Mesenchymal stem cell (in vitro differentiated cells and primary cell): Measurements from ENCODE around the gene BMPER.

Experiments used
- DNase-seq: peaks from one replicate; pipeline ENCODE4 v3.0.0-alpha.2; 2013
- H2AFZ ChIP-seq: one replicate; pipeline ENCODE4 v1.6.1; 2013; ENCODE audit warnings: low read depth, mild to moderate bottlenecking, control low read depth, inconsistent platforms, low read length, moderate library complexity
- H2AK5ac ChIP-seq: 2 replicates; pipeline ENCODE4 v1.6.1; 2013; ENCODE audit warnings: low read length, moderate library complexity, mild to moderate bottlenecking, inconsistent platforms; ENCODE audit not compliant: severe bottlenecking
- H2BK120ac ChIP-seq: one replicate; pipeline ENCODE4 v1.6.1; 2013; ENCODE audit warnings: low read depth, mild to moderate bottlenecking, inconsistent platforms, low read length, moderate library complexity
- H2BK12ac ChIP-seq, 2 experiments: one replicate each; pipeline ENCODE4 v1.6.1; 2013; ENCODE audit warnings: inconsistent platforms in 2 of 2, low read length in 2 of 2, mild to moderate bottlenecking in 2 of 2, moderate library complexity in 2 of 2, control low read depth in 1 of 2
- H2BK15ac ChIP-seq: one replicate; pipeline ENCODE4 v1.6.1; 2013; ENCODE audit warnings: mild to moderate bottlenecking, low read depth, inconsistent platforms; ENCODE audit not compliant: poor library complexity, severe bottlenecking
- H2BK5ac ChIP-seq: 2 replicates; pipeline ENCODE4 v1.6.1; 2013; ENCODE audit warnings: low read depth, mild to moderate bottlenecking, low read length, control low read depth, inconsistent platforms; ENCODE audit not compliant: poor library complexity, severe bottlenecking
- H3K14ac ChIP-seq, 2 experiments: one replicate each; pipeline ENCODE4 v1.6.1; 2013; ENCODE audit warnings: inconsistent platforms in 2 of 2, low read length in 2 of 2, control low read depth in 1 of 2, mild to moderate bottlenecking in 1 of 2, moderate library complexity in 1 of 2
- H3K18ac ChIP-seq, 2 experiments: one replicate each; pipeline ENCODE4 v1.6.1; 2013; ENCODE audit warnings: inconsistent platforms in 2 of 2, low read length in 2 of 2, control low read depth in 1 of 2, low read depth in 1 of 2, mild to moderate bottlenecking in 1 of 2
- H3K23ac ChIP-seq, 2 experiments: one replicate each; pipeline ENCODE4 v1.6.1; 2013; ENCODE audit warnings: inconsistent platforms in 2 of 2, low read length in 2 of 2, mild to moderate bottlenecking in 2 of 2, moderate library complexity in 2 of 2, control low read depth in 1 of 2
- H3K27ac ChIP-seq: 2 replicates; pipeline ENCODE4 v1.5.1; 2013; ENCODE audit warnings: mild to moderate bottlenecking, moderate library complexity, low read length, control low read depth, inconsistent platforms; ENCODE audit not compliant: poor library complexity, severe bottlenecking
- H3K27me3 ChIP-seq, 2 experiments: 2 replicates each; pipeline versions ENCODE4 v1.6.1 to v1.7.0; 2013; ENCODE audit warnings: low read length in 2 of 2, mild to moderate bottlenecking in 2 of 2, moderate library complexity in 2 of 2, control low read depth in 1 of 2, inconsistent platforms in 1 of 2; ENCODE audit not compliant: control insufficient read depth in 1 of 2, insufficient read depth in 1 of 2
- H3K36me3 ChIP-seq, 2 experiments: 2 replicates each; pipeline versions ENCODE4 v1.6.1 to v1.7.0; 2013; ENCODE audit warnings: low read length in 2 of 2, control low read depth in 1 of 2, inconsistent platforms in 1 of 2, low read depth in 1 of 2, mild to moderate bottlenecking in 1 of 2; ENCODE audit not compliant: insufficient read depth in 2 of 2, control insufficient read depth in 1 of 2
- H3K4ac ChIP-seq, 2 experiments: one replicate each; pipeline ENCODE4 v1.6.1; 2013; ENCODE audit warnings: inconsistent platforms in 2 of 2, low read length in 2 of 2, mild to moderate bottlenecking in 2 of 2, moderate library complexity in 2 of 2, control low read depth in 1 of 2, low read depth in 1 of 2
- H3K4me1 ChIP-seq: 2 replicates; pipeline ENCODE4 v1.6.1; 2013; ENCODE audit warnings: low read depth, low read length, control low read depth; ENCODE audit not compliant: control insufficient read depth, insufficient read depth
- H3K4me2 ChIP-seq: 2 replicates; pipeline ENCODE4 v1.6.1; 2013; ENCODE audit warnings: low read length, mild to moderate bottlenecking, inconsistent platforms; ENCODE audit not compliant: poor library complexity, severe bottlenecking
- H3K4me3 ChIP-seq, 2 experiments: 2 replicates each; pipeline versions ENCODE4 v1.5.1 to v1.7.0; 2013; ENCODE audit warnings: low read length in 2 of 2, mild to moderate bottlenecking in 2 of 2, control low read depth in 1 of 2, low read depth in 1 of 2; ENCODE audit not compliant: insufficient read depth in 1 of 2
- H3K79me1 ChIP-seq: replicated peaks from 2 replicates; pipeline ENCODE4 v1.6.1; 2013; ENCODE audit warnings: mild to moderate bottlenecking, control low read depth, low read length, inconsistent platforms; ENCODE audit not compliant: poor library complexity, severe bottlenecking
- H3K9ac ChIP-seq: 2 replicates; pipeline ENCODE4 v1.7.0; 2013; ENCODE audit warnings: mild to moderate bottlenecking, low read length, moderate library complexity
- H3K9me3 ChIP-seq: 2 replicates; pipeline ENCODE4 v1.7.0; 2013; ENCODE audit warnings: mild to moderate bottlenecking, low read length; ENCODE audit not compliant: control insufficient read depth
- H4K8ac ChIP-seq: one replicate; pipeline ENCODE4 v1.6.1; 2013; ENCODE audit warnings: inconsistent platforms, mild to moderate bottlenecking, low read length, moderate library complexity
- H4K91ac ChIP-seq: one replicate; pipeline ENCODE4 v1.6.1; 2013; ENCODE audit warnings: mild to moderate bottlenecking, low read length, inconsistent platforms
- WGBS: methylation state at CpG from one replicate; pipeline ENCODE4 v1.1.7; 2013; ENCODE audit warnings: mixed read lengths; 5-methylcytosine and 5-hydroxymethylcytosine counted together

The BMPER gene

DNA sequence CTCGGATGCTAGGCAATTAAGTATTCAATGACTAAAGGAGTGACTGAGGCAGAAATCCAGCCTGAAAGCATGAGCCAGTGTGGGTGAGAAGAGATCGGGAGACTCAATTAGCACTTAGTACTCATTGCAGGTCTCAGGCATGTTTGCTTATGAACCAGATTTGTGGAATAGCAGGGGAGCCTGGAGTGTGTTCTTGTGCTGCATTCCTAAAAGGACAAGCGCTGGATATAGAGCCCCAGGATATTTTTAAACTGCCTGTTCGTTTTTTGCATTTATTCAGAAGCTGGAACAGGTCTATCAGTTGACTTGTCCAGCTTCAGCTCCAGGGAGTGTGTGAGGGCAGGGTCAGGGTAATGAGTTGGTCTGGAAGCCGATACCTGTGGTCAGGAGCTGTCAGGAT is 120.3 kb downstream of the BMPER start:
- Histone ChIP-seq H2BK12ac (no peak overlapping the region), H3K4me2 (no peak overlapping the region), H2AFZ (no peak overlapping the region), H3K79me1 (no peaks in the 10 kb centered on the region), H3K9me3 (no peaks in the 10 kb centered on the region), H3K36me3 (peaks cover 0 to 13% of the 10 kb centered on the region in 2 experiments), H2BK120ac (no peak overlapping the region), H3K27ac (no peak overlapping the region), H4K91ac (no peak overlapping the region), H4K8ac (no peak overlapping the region), H2BK15ac (no peak overlapping the region), H2AK5ac (no peak overlapping the region), H3K4me1 (no peaks in the 10 kb centered on the region), H3K4ac (no peak overlapping the region), H3K9ac (no peak overlapping the region), H3K4me3 (no peak overlapping the region), H3K23ac (no peak overlapping the region), H3K18ac (no peak overlapping the region), H3K27me3 (no peaks in the 10 kb centered on the region), H2BK5ac (no peak overlapping the region), H3K14ac (no peak overlapping the region)
- DNase-seq, result no peak
- WGBS, result 87% methylated on average over 5 of the region's 5 CpGs

DNA sequence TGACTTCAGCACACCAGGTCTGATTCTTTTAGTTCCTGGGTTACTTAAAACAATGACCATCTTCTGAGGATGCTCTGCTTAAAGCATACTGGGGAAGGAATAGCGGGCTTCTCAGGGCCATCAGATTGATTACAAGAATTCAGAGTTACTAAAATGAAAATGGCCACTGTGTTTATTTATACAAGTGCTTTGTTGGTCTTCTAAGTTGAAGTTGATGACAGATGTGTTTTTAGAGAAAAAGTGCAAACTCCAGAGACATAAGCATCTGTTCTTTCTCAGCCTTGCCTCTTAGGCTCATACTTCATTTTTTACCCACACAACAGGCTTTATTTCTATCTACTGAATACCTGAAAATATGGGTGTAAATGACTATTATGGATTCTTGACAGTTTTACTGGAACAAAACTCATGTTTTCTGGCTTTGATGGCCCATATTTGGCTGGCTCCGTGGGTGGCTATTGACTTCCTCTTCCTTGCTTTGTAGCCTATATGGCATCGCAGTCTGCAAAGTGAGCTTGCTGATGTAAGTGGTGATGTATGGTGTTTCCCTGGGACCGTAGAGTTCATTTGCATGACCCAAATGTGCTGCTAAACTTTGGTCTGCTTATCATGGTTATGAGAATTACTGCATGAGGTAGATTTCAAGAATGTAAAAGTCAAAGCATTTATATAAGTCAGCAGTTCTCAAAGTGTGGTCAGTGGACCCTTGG is 121.3 kb downstream of the BMPER start:
- WGBS, result 72% methylated on average over 4 of the region's 4 CpGs
- Histone ChIP-seq H2BK5ac (no peak overlapping the region), H3K36me3 (peaks cover 0 to 16% of the 10 kb centered on the region in 2 experiments), H2AFZ (no peak overlapping the region), H3K79me1 (no peaks in the 10 kb centered on the region), H2BK120ac (no peak overlapping the region), H2BK12ac (no peak overlapping the region), H3K27me3 (no peaks in the 10 kb centered on the region), H3K4me1 (no peaks in the 10 kb centered on the region), H3K4me2 (no peak overlapping the region), H2AK5ac (no peak overlapping the region), H3K9me3 (no peaks in the 10 kb centered on the region), H3K18ac (no peak overlapping the region), H3K9ac (no peak overlapping the region), H3K4me3 (no peak overlapping the region), H2BK15ac (no peak overlapping the region), H3K4ac (no peak overlapping the region), H4K91ac (no peak overlapping the region), H3K23ac (no peak overlapping the region), H3K14ac (no peak overlapping the region), H3K27ac (no peak overlapping the region), H4K8ac (no peak overlapping the region)
- DNase-seq, result no peak

DNA sequence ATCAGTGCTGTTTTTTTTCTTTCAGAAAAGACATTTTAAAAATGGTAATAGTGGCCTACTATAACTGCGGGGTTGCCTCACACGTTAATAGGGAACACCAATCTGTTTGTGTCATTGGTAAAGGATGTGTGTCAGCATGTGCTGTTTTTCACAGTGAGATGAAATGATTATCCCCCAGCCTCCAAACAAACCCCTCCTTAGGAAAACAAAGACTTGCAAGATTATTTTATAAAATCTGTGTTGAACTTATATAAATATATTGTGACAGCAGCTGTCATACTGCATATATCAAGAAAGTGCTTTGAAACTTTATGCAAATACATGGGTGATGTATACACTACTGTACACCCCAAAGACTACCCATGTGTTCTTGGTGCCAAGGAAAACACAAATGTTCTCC is 125.8 kb downstream of the BMPER start:
- no peak overlapping the region for H3K4me3 ChIP-seq
- H2AK5ac ChIP-seq, result no peak overlapping the region
- H4K8ac ChIP-seq, result no peak overlapping the region
- H2BK120ac ChIP-seq, result no peak overlapping the region
- peaks cover 0 to 48% of the 10 kb centered on the region in 2 experiments for H3K36me3 ChIP-seq
- H3K4ac ChIP-seq, result no peak overlapping the region
- no peak overlapping the region for H3K4me2 ChIP-seq
- no peak overlapping the region for H2BK12ac ChIP-seq
- no peak for DNase-seq
- H3K27me3 ChIP-seq, result no peaks in the 10 kb centered on the region
- H3K9me3 ChIP-seq, result no peaks in the 10 kb centered on the region
- no CpG with 5 or more reads among the region's 2 CpGs for WGBS
- H4K91ac ChIP-seq, result no peak overlapping the region
- no peak overlapping the region for H3K18ac ChIP-seq
- no peak overlapping the region for H3K14ac ChIP-seq
- no peak overlapping the region for H3K9ac ChIP-seq
- no peak overlapping the region for H3K23ac ChIP-seq
- H2BK15ac ChIP-seq, result no peak overlapping the region
- no peaks in the 10 kb centered on the region for H3K79me1 ChIP-seq
- no peak overlapping the region for H2AFZ ChIP-seq
- no peak overlapping the region for H3K27ac ChIP-seq
- no peaks in the 10 kb centered on the region for H3K4me1 ChIP-seq
- H2BK5ac ChIP-seq, result no peak overlapping the region

DNA sequence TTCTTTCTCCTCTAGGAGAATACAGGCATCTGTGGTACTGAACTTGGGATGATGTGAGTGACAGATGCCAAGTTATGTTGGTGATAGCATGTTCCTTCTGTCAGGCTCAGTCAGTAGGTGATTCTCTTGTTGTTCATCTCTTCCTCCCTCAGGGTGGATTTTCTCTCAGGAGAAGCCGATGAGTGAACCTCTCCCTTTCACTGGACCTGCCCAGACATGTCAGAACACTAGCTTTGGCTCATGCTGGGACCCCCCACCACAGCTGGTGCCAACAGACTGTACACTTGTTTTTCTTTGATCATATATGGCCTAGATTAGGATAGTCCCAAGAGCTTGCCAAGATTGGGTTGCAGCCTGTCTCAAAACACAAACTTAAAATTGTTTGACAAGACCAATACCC is 129.4 kb downstream of the BMPER start:
- Histone ChIP-seq H3K27ac (no peak overlapping the region), H3K9me3 (no peaks in the 10 kb centered on the region), H3K9ac (no peak overlapping the region), H3K27me3 (no peaks in the 10 kb centered on the region), H2BK5ac (no peak overlapping the region), H3K18ac (peak overlapping the region; percentile 41 to 56), H3K4me3 (no peak overlapping the region), H4K8ac (no peak overlapping the region), H3K4me2 (no peak overlapping the region), H2AK5ac (no peak overlapping the region), H3K4ac (no peak overlapping the region), H3K36me3 (peaks cover 0 to 46% of the 10 kb centered on the region in 2 experiments), H2BK15ac (no peak overlapping the region), H2AFZ (no peak overlapping the region), H3K23ac (no peak overlapping the region), H3K79me1 (no peaks in the 10 kb centered on the region), H2BK120ac (no peak overlapping the region), H3K4me1 (no peaks in the 10 kb centered on the region), H4K91ac (no peak overlapping the region), H2BK12ac (peak overlapping the region in 1 of 2 experiments; percentile 30), H3K14ac (no peak overlapping the region)
- DNase-seq, result no peak
- WGBS, result 94% methylated on average over 1 of the region's 1 CpG
